Mesendoderm (in vitro differentiated cells): ENCODE measurements around the gene ANGPTL4.

ENCODE experiments used
- DNase-seq: peaks from one replicate; pipeline ENCODE4 v3.0.0; 2013
- H2AK5ac ChIP-seq: 2 replicates; pipeline ENCODE4 v1.6.1; 2013; ENCODE audit warnings: low read length, inconsistent platforms
- H2BK120ac ChIP-seq: 2 replicates; pipeline ENCODE4 v1.6.1; 2013; ENCODE audit warnings: low read depth, mild to moderate bottlenecking, low read length, moderate library complexity, mixed read lengths
- H2BK15ac ChIP-seq: replicated peaks from 2 replicates; pipeline ENCODE4 v1.6.1; 2013; ENCODE audit warnings: low read depth, mild to moderate bottlenecking, moderate library complexity
- H2BK5ac ChIP-seq: 2 replicates; pipeline ENCODE4 v1.6.1; 2013; ENCODE audit warnings: low read length, inconsistent platforms
- H3K18ac ChIP-seq: 2 replicates; pipeline ENCODE4 v1.6.1; 2013; ENCODE audit warnings: mild to moderate bottlenecking, low read length, mixed read lengths
- H3K23ac ChIP-seq: one replicate; pipeline ENCODE4 v1.6.1; 2013; ENCODE audit warnings: low read length
- H3K27ac ChIP-seq: 2 replicates; pipeline ENCODE4 v1.5.1; 2013; ENCODE audit warnings: low read depth, mild to moderate bottlenecking, inconsistent platforms, low read length, moderate library complexity
- H3K27me3 ChIP-seq: 2 replicates; pipeline ENCODE4 v1.6.1; 2013; ENCODE audit warnings: low read length, control low read depth, mild to moderate bottlenecking, inconsistent platforms; ENCODE audit not compliant: insufficient read depth, poor library complexity
- H3K36me3 ChIP-seq: 2 replicates; pipeline ENCODE4 v1.6.1; 2013; ENCODE audit warnings: low read length, inconsistent platforms; ENCODE audit not compliant: control insufficient read depth, insufficient read depth
- H3K4ac ChIP-seq: one replicate; pipeline ENCODE4 v1.6.1; 2013; ENCODE audit warnings: low read depth, mild to moderate bottlenecking, low read length, moderate library complexity
- H3K4me1 ChIP-seq: 2 replicates; pipeline ENCODE4 v1.6.1; 2013; ENCODE audit warnings: low read depth, low read length, inconsistent platforms; ENCODE audit not compliant: control insufficient read depth
- H3K4me2 ChIP-seq: 2 replicates; pipeline ENCODE4 v1.6.1; 2013; ENCODE audit warnings: low read length
- H3K4me3 ChIP-seq: 2 replicates; pipeline ENCODE4 v1.5.1; 2013; ENCODE audit warnings: mild to moderate bottlenecking, low read length
- H3K56ac ChIP-seq: one replicate; pipeline ENCODE4 v1.6.1; 2013; ENCODE audit warnings: low read length
- H3K79me1 ChIP-seq: 2 replicates; pipeline ENCODE4 v1.6.1; 2013; ENCODE audit warnings: low read length, inconsistent platforms
- H3K79me2 ChIP-seq: 2 replicates; pipeline ENCODE4 v1.6.1; 2013; ENCODE audit warnings: mild to moderate bottlenecking, low read length; ENCODE audit not compliant: control insufficient read depth, insufficient read depth
- H3K9ac ChIP-seq: 2 replicates; pipeline ENCODE4 v1.6.1; 2013; ENCODE audit warnings: low read length, inconsistent platforms
- H4K5ac ChIP-seq: one replicate; pipeline ENCODE4 v1.6.1; 2013; ENCODE audit warnings: low read length
- H4K8ac ChIP-seq: one replicate; pipeline ENCODE4 v1.6.1; 2013; ENCODE audit warnings: low read depth, mild to moderate bottlenecking, control low read depth, low read length, moderate library complexity
- WGBS: extraction: QIAGEN DNeasy Blood & Tissue Kit; methylation state at CpG from one replicate; pipeline ENCODE4 v1.1.7; 2013; ENCODE audit warnings: low lambda C conversion rate, missing lambda C conversion rate; ENCODE audit not compliant: insufficient coverage; ENCODE audit errors: extremely low coverage; 5-methylcytosine and 5-hydroxymethylcytosine counted together

Gene ANGPTL4

DNA sequence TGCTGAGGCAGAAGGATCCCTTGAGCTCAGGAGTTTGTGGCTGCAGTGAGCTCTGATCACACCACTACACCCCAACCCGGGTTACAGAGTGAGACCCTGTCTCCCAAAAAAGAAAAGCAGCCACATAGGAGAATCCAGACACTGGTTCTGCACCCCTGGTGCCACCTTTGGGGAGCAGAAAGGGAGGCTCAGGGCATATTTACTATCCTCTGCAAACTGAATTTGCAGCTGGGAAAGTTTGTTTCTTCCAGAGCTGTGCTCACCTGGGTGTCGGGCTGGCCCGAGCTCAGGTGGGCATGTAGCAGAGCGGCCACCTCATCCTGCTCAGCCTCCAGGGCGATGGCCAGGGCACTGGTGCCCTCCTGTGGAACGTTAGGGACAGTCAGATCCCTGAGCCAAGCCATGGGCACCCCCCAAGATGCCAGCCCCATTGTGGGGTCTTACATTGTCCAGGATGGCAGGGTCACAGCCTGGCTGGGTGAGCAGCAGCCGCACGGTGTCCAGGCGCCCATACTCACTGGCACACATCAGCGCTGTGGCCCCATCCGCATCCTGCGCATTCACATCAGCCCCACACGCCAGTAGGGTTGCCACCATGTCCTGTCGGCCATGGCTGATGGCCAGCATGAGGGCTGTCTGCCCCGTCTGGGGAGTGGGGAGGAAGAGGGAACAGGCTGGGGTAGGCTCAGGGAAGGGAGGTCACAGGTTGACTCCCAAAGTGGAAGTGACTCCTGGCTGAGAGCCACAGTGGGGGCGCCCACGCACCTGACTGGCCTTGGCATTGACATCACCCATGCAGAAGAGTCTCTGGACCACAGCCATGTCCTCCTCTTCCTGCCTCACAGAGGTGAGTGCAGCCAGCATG lies 39.5 kb upstream of the ANGPTL4 start:
- Histone ChIP-seq H2BK120ac (no peak overlapping the region), H3K27ac (no peak overlapping the region), H3K79me2 (peaks cover 26% of the 10 kb centered on the region), H2BK15ac (no peak overlapping the region), H3K9ac (no peak overlapping the region), H3K4ac (no peak overlapping the region), H3K4me1 (peaks cover 6% of the 10 kb centered on the region), H4K8ac (no peak overlapping the region), H3K27me3 (no peaks in the 10 kb centered on the region), H3K4me3 (no peak overlapping the region), H3K23ac (no peak overlapping the region), H3K4me2 (no peak overlapping the region), H3K36me3 (peaks cover 7% of the 10 kb centered on the region), H3K56ac (no peak overlapping the region), H3K18ac (no peak overlapping the region), H3K79me1 (peaks cover 12% of the 10 kb centered on the region), H4K5ac (no peak overlapping the region), H2BK5ac (no peak overlapping the region), H2AK5ac (no peak overlapping the region)
- WGBS: no CpG with 5 or more reads among the region's 17 CpGs
- no peak for DNase-seq

DNA sequence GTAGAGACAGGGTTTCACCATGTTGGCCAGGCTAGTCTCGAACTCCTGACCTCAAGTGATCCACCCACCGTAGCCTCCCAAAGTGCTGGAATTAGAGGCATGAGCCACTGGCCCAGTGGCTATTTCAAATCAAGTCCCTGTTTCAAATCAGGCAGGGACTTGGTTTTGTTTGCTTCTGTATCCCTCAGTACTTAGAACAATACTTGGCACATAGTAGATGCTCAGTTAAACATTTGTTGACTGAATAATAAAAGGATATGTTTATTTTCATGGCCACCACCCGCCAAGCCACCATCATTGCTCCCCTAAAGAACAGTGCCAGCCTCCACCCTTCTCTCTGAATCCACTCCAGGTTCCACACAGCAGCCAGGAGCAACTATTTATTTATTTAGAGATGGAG lies 38.5 kb upstream of the ANGPTL4 start:
- no peak for DNase-seq
- no CpG with 5 or more reads among the region's 3 CpGs for WGBS
- H3K4ac ChIP-seq: no peak overlapping the region
- no peak overlapping the region for H3K4me2 ChIP-seq
- H3K56ac ChIP-seq: no peak overlapping the region
- H2AK5ac ChIP-seq: no peak overlapping the region
- H3K79me1 ChIP-seq: peaks cover 10% of the 10 kb centered on the region
- H2BK120ac ChIP-seq: no peak overlapping the region
- H2BK15ac ChIP-seq: no peak overlapping the region
- no peak overlapping the region for H4K5ac ChIP-seq
- peaks cover 7% of the 10 kb centered on the region for H3K36me3 ChIP-seq
- no peak overlapping the region for H3K4me3 ChIP-seq
- no peak overlapping the region for H3K9ac ChIP-seq
- H2BK5ac ChIP-seq: no peak overlapping the region
- no peak overlapping the region for H3K18ac ChIP-seq
- no peaks in the 10 kb centered on the region for H3K27me3 ChIP-seq
- peaks cover 6% of the 10 kb centered on the region for H3K4me1 ChIP-seq
- H3K23ac ChIP-seq: no peak overlapping the region
- H3K27ac ChIP-seq: no peak overlapping the region
- no peak overlapping the region for H4K8ac ChIP-seq
- peaks cover 23% of the 10 kb centered on the region for H3K79me2 ChIP-seq

DNA sequence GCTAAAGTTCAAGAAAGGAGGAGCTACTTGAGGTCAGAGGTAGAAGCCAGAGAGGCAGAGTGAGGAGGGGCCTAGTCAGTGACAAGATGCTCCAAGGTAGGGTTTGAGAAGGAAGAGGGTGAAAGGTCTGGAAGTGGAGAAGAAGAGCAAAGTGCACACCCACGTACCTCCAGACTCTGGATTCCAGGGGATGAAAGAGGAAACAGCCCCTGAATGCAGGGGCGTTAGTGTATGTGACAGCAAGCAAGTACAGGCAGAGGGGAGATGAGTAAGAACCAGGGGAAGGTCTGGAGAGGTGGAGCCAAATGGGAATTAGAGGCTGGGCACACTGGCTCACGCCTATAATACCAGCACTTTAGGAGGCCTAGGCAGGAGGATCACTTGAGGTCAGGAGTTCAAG lies 34.0 kb upstream of the ANGPTL4 start:
- Histone ChIP-seq H3K23ac (no peak overlapping the region), H3K36me3 (no peaks in the 10 kb centered on the region), H3K9ac (no peak overlapping the region), H3K4me3 (no peak overlapping the region), H3K27me3 (peaks cover 18% of the 10 kb centered on the region), H3K27ac (no peak overlapping the region), H4K8ac (no peak overlapping the region), H3K4ac (no peak overlapping the region), H2BK15ac (no peak overlapping the region), H3K18ac (no peak overlapping the region), H3K4me2 (no peak overlapping the region), H3K56ac (no peak overlapping the region), H3K4me1 (no peaks in the 10 kb centered on the region), H4K5ac (no peak overlapping the region), H2BK120ac (no peak overlapping the region), H2BK5ac (no peak overlapping the region), H3K79me2 (no peaks in the 10 kb centered on the region), H2AK5ac (no peak overlapping the region), H3K79me1 (no peaks in the 10 kb centered on the region)
- DNase-seq: no peak
- WGBS: no CpG with 5 or more reads among the region's 3 CpGs

DNA sequence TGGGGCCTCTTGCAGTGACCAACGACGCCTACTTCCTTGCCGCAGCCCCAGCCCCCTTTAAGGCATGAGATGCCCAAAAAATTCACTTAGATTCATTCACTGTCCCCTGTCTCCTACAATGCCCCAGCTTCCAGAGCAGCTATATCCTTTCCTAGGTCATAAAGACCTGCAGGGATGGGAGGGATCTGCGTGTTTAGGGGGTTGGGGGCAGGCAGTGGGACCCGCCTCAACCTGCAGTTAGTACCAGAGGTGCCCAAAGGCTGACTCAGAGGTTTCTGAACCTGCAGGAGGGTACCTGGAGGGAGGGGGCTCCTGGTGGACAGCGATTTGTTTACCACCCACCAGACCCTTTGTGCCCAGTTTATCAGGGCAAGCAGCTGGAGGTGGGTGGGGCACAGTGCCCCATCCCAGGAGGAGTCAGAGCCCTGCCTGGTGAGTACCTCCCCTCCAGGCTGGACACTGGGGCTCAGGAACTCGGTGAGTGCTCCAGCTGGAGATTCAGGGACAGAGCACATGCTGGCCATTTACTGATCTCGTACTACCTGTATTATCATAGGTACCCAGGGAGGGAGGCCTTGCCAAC lies 32.6 kb upstream of the ANGPTL4 start:
- no peak overlapping the region for H3K4me3 ChIP-seq
- no peaks in the 10 kb centered on the region for H3K79me2 ChIP-seq
- no peak overlapping the region for H3K4ac ChIP-seq
- H3K9ac ChIP-seq: no peak overlapping the region
- no peak overlapping the region for H2BK120ac ChIP-seq
- H3K23ac ChIP-seq: no peak overlapping the region
- no peak overlapping the region for H3K27ac ChIP-seq
- H3K4me2 ChIP-seq: no peak overlapping the region
- H2BK5ac ChIP-seq: no peak overlapping the region
- H3K27me3 ChIP-seq: peaks cover 18% of the 10 kb centered on the region
- H4K8ac ChIP-seq: no peak overlapping the region
- no peak overlapping the region for H2BK15ac ChIP-seq
- H2AK5ac ChIP-seq: no peak overlapping the region
- no CpG with 5 or more reads among the region's 8 CpGs for WGBS
- no peaks in the 10 kb centered on the region for H3K79me1 ChIP-seq
- no peak overlapping the region for H4K5ac ChIP-seq
- DNase-seq: no peak
- no peaks in the 10 kb centered on the region for H3K4me1 ChIP-seq
- no peak overlapping the region for H3K18ac ChIP-seq
- H3K56ac ChIP-seq: no peak overlapping the region
- H3K36me3 ChIP-seq: no peaks in the 10 kb centered on the region

DNA sequence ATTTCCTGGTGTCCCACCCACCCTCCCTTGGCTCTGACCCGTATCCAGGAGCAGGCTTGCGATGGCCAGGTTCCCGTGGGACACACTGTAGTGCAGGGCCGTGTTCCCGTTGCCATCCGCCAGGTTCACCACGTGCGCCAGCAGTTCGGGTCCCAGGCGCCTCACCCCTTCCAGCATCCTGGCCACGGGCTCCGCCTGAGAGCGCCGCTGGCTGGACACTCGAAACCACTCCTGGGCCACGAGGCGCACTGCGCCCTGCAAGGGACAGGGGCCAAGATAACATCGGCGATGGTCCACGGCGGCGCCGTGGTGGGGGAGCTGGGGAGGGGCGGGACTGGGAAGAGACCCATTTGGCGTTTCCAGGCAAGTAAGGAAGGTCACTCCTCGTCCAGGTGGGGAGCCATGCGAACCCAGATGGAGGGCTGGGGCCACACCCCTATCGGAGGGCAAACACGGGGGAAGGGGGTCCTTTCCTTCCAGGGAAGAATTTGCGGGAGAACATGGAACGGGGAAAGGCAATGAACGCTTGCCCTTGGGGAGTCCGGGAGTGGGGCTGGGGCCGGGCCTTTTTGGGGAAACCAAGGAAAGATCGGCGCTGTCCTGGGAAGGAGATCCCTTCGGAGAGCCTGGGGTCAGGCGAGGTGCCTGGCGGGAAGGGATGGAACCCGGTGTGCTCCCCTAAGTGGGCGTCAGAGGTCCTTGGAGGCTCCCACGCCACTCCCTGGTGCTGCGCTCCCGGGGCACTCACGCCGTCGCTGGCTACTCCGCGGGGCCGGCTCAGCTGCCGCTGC lies 30.8 kb upstream of the ANGPTL4 start:
- H3K9ac ChIP-seq: no peak overlapping the region
- H3K79me2 ChIP-seq: no peaks in the 10 kb centered on the region
- no peak overlapping the region for H2BK120ac ChIP-seq
- peak overlapping the region; percentile 56 for H3K56ac ChIP-seq
- no peak overlapping the region for H3K4me3 ChIP-seq
- no peaks in the 10 kb centered on the region for H3K36me3 ChIP-seq
- H3K4ac ChIP-seq: no peak overlapping the region
- H2BK5ac ChIP-seq: no peak overlapping the region
- no peaks in the 10 kb centered on the region for H3K79me1 ChIP-seq
- H3K4me1 ChIP-seq: no peaks in the 10 kb centered on the region
- H2BK15ac ChIP-seq: no peak overlapping the region
- DNase-seq: no peak
- no peak overlapping the region for H2AK5ac ChIP-seq
- no peak overlapping the region for H3K23ac ChIP-seq
- H3K27ac ChIP-seq: no peak overlapping the region
- H4K8ac ChIP-seq: no peak overlapping the region
- H4K5ac ChIP-seq: no peak overlapping the region
- no peak overlapping the region for H3K18ac ChIP-seq
- H3K4me2 ChIP-seq: peak overlapping the region; percentile 20
- H3K27me3 ChIP-seq: peaks cover 18% of the 10 kb centered on the region
- WGBS: no CpG with 5 or more reads among the region's 52 CpGs
